GM10847 (cell line): Measurements from ENCODE around the gene ITM2B.

Experiments
- POLR2A ChIP-seq: IDR thresholded peaks from 2 replicates; pipeline ENCODE4 v1.6.1; 2011; ENCODE audit not compliant: insufficient read length; ENCODE audit errors: extremely low read depth

ITM2B gene

GRCh38 chr13:48220981-48221685 is 11.9 kb upstream of the ITM2B start:
- TF ChIP-seq POLR2A = no peak

- no peak for TF ChIP-seq POLR2A
Measured at GRCh38 chr13:48221686-48222187, 11.3 kb upstream of the ITM2B start.

- TF ChIP-seq POLR2A = no peak
Measured at GRCh38 chr13:48222358-48223301, 10.4 kb upstream of the ITM2B start.

- TF ChIP-seq POLR2A = no peak
Measured at GRCh38 chr13:48224701-48225100, 8.3 kb upstream of the ITM2B start.

GRCh38 chr13:48230541-48230940 is 2.5 kb upstream of the ITM2B start:
- TF ChIP-seq POLR2A = no peak

- TF ChIP-seq POLR2A = no peak
Measured at GRCh38 chr13:48231080-48231479, 1.9 kb upstream of the ITM2B start.

GRCh38 chr13:48231933-48232332 is 1.1 kb upstream of the ITM2B start:
- no peak for TF ChIP-seq POLR2A

- TF ChIP-seq POLR2A = no peak
Measured at GRCh38 chr13:48232420-48233045, 473 bp upstream of the ITM2B start.

- no peak for TF ChIP-seq POLR2A
Measured at GRCh38 chr13:48233889-48234488, 983 bp downstream of the ITM2B start.

- TF ChIP-seq POLR2A = no peak
Measured at GRCh38 chr13:48234566-48235340, 1.7 kb downstream of the ITM2B start.

- TF ChIP-seq POLR2A = no peak
Measured at GRCh38 chr13:48235341-48236135, 2.5 kb downstream of the ITM2B start.

GRCh38 chr13:48236528-48237353 is 3.7 kb downstream of the ITM2B start:
- no peak for TF ChIP-seq POLR2A

GRCh38 chr13:48241651-48242050 is 8.6 kb downstream of the ITM2B start:
- no peak for TF ChIP-seq POLR2A

- TF ChIP-seq POLR2A = no peak
Measured at GRCh38 chr13:48242677-48243076, 9.7 kb downstream of the ITM2B start.
